GM18867 (cell line): ENCODE data around the gene VMP1.
"Not testable (repeated sequence)": the region's sequence is repeated elsewhere in the genome, so short reads cannot be mapped to it uniquely, and the experiment has no call there.

Experiments
- ATAC-seq: cut with Tn5 transposase; IDR thresholded peaks from one replicate; pipeline ENCODE4 v1.9.1; 2021; ENCODE audit warnings: mild to moderate bottlenecking, moderate library complexity; ENCODE audit not compliant: unreplicated experiment

The VMP1 gene

DNA sequence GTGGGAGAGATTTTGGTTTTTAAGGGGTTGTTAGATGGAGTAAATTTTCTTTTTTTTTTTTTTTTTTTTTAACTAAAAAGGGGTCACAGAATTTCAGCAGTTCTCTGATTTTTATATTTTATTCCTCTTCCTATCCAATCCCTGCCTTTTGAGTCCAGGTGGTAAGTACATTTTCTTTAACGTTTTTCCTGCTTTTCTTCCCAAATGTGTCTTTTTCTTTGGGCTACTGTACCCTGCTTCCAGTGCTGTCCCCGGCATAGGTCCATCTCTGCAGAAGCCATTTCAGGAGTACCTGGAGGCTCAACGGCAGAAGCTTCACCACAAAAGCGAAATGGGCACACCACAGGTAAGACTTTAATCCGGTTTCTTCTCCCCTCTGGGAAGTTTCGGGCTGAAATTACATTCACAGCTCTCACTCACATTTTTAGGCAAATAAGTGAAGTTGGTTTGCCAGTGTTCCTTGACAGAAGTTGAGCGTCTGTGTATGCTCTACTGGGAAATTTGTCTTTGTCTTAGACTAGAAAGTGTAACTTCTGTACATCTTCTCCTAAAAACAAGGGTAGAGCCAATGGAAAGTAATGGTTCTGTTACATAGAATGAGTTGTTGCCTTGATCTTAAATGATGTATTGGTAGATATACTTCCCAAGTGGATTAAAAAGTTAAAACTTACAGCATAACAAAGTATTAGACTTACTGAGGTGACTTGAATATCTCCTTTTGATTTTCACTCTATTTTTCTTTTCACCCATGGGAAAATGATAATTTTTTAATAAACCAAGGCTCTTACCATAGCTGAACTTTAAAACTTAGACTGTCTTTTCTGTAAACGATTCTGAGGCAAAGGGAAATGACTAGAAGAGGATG is 130.8 kb downstream of the VMP1 start:
- no peak for ATAC-seq

- no peak for ATAC-seq
Measured at GRCh38 chr17:59839651-59840328, 132.3 kb downstream of the VMP1 start.

- ATAC-seq: no peak
Measured at GRCh38 chr17:59840329-59841090, 133.1 kb downstream of the VMP1 start.

- not testable (repeated sequence) for ATAC-seq
Measured at GRCh38 chr17:59841091-59841881, 133.8 kb downstream of the VMP1 start.

DNA sequence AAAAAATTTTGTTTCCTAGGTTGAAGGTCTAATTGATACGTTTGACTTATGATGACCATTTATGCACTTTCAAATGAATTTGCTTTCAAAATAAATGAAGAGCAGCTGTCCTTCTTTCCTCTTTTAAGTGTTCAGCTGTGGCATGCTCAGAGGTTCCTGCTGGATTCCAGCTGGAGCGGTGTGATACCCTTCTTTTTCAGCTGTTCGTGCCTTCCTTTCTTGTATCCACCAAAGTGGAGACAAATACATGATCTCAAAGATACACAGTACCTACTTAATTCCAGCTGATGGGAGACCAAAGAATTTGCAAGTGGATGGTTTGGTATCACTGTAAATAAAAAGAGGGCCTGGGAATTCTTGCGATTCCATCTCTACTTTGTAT is 134.4 kb downstream of the VMP1 start:
- ATAC-seq: not testable (repeated sequence)

GRCh38 chr17:59842901-59843652 is 135.6 kb downstream of the VMP1 start:
- ATAC-seq: peak; percentile 37

DNA sequence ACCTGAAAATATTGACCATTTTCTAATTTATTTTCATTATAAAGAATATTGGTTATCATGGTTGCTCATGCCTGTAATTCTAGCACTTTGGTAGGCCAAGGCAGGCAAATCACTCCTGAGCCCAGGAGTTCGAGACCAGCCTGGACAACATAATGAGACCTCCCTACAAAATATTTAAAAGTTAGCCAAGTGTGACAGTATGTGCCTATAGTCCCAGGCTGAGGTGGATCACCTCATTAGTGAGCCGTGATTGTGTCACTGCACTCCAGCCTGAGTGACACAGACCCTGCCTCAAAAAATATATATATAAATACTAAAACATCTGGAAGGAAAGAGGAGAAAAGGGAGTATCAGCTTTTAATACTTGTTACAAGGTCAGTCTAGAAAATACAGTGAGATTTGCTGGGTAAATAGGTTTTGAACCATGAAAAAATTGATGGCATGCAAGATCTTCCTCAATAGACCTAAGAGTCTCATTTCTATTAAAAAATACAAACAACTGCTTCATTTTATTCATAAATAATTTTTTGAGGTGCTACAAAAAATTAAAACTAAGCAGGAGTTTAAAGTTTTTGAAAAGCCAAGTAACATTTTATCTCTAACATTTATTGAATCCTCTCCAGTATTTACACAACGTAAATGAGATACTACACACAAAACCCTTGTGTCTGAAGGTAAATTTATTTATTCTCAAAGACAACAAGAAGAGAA is 137.6 kb downstream of the VMP1 start:
- ATAC-seq: no peak

DNA sequence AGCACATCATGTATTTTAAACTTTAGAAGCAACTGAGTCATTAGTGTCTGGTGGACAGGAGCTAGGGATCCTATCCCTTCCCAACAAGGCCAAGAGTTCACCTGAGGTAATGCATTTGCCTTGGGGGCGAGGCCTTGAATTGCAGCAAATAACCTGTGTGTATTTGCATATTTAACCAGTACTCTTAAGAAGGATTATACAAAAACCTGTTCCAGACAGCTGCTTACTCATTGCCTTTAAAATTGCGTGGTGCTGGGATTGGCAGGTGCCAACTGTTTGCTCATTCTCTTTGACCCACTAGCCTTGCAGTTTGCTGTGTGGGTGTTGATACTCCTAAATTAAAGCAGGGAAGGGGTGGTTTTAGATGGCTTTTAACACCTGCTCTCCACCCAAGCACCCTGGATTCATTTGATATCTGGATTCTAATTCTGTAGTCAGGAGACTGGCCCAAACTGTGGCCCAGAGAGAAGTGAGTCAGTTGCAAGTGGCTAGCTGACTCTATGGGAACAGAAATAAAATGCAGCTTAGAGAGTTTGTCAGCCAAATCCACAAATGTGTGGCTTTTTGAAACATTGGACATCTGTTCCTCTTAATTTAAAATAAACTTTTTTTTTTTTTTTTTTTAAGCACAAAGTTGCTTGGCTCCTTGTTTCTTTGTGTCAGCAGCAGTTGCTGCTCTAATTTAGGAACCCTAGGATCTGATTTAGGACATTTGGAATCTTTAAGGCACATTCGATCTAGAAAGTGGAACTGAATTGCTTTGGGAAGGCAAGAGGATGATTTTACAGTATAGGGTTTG is 138.3 kb downstream of the VMP1 start:
- no peak for ATAC-seq

DNA sequence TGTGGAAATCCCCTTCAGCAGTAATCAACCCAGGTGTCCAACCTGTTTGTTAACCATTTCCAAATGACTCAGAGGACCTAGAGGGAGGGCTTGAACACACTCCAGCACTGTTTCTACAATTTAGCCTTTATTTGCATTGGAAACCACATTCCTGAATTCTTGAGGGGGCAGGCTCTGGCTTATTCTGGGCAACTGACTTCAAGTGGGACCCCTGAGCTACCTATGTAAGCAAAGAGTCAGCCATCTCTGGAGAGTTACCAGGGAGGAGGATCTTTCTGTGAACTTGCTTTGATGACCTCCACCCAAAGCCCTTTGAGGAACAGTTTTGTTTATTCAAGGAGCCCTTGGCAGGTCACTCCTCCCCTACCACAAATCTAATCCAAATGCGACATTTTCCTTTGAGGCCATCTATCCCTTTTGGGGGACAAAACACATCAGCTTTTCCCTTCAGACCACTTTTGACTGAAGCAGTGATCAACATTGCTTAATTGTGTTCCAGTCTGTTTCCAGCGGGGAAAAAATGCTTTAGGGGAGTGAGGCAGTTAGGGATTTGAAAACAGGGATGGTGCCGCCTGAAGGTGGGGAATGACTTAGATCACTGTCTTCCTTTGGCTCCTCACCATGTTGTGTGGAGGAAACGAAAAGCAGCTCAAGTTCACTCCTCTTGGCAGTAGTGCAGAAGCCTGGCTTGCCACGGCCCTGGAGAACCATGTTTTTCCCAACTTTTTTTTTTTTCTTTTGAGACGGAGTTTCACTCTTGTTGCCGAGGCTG is 139.1 kb downstream of the VMP1 start:
- ATAC-seq: peak; percentile 32

- no peak for ATAC-seq
Measured at GRCh38 chr17:59848385-59848668, 140.9 kb downstream of the VMP1 start.

DNA sequence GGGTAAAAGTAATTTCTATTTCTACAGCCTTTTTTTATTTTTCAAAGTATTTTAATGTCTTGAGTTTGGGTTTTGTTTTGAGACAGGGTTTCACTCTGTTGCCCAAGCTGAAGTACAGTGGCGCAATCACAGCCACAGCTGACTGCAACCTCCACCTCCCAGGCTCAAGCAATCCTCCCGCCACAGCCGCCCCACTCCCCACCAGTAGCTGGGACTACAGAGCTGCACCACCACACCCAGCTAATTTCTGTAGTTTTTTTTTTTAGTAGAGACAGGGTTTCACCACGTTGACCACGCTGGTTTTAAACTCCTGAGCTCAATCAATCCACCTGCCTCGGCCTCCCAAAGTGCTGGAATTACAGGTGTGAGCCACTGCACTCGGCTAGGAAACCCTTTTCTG is 141.3 kb downstream of the VMP1 start:
- ATAC-seq: peak; percentile 49

- ATAC-seq: not testable (repeated sequence)
Measured at GRCh38 chr17:59850311-59850710, 142.9 kb downstream of the VMP1 start.

GRCh38 chr17:59851439-59852375 is 144.3 kb downstream of the VMP1 start:
- ATAC-seq: no peak

DNA sequence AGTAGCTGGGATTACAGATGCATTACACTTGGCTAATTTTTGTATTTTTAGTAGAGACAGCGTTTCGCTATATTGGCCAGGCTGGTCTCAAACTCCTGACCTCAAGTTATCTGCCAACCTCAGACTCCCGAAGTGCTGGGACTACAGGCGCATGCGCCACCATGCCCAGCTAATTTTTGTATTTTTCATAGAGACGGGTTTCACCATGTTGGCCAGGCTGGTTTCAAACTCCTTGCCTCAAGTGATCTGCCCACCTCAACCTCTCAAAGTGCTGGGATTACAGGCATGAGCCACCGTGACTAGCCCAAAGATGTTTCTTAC is 145.4 kb downstream of the VMP1 start:
- not testable (repeated sequence) for ATAC-seq

GRCh38 chr17:59853168-59853918 is 145.9 kb downstream of the VMP1 start:
- ATAC-seq: no peak
